PC-3 (cell line): ENCODE measurements around the gene CYP1B1.

Experiments used
- EZH2 ChIP-seq: fragments of 300-600 bp; sonication (generic); IDR thresholded peaks from one replicate; pipeline ENCODE4 v1.6.1; 2017; ENCODE audit warnings: antibody characterized with exemption, mild to moderate bottlenecking, low read length; ENCODE audit not compliant: unreplicated experiment
- EZH2phosphoT487 ChIP-seq: fragments of 300-600 bp; sonication (generic); IDR thresholded peaks from 2 replicates; pipeline ENCODE4 v1.6.1; 2018; ENCODE audit warnings: mild to moderate bottlenecking, antibody characterized with exemption, low read length, borderline replicate concordance
- TF ChIP-seq, protein P1 (sequence below): fragments of 300-600 bp; sonication (generic); conservative IDR thresholded peaks from 2 replicates; pipeline ENCODE4 v1.5.1; 2017; ENCODE audit warnings: antibody characterized with exemption, low read depth, mild to moderate bottlenecking, low read length

GRCh38 chr2:38064801-38065501 is 11.0 kb downstream of the CYP1B1 start:
- TF ChIP-seq, protein P1, sequence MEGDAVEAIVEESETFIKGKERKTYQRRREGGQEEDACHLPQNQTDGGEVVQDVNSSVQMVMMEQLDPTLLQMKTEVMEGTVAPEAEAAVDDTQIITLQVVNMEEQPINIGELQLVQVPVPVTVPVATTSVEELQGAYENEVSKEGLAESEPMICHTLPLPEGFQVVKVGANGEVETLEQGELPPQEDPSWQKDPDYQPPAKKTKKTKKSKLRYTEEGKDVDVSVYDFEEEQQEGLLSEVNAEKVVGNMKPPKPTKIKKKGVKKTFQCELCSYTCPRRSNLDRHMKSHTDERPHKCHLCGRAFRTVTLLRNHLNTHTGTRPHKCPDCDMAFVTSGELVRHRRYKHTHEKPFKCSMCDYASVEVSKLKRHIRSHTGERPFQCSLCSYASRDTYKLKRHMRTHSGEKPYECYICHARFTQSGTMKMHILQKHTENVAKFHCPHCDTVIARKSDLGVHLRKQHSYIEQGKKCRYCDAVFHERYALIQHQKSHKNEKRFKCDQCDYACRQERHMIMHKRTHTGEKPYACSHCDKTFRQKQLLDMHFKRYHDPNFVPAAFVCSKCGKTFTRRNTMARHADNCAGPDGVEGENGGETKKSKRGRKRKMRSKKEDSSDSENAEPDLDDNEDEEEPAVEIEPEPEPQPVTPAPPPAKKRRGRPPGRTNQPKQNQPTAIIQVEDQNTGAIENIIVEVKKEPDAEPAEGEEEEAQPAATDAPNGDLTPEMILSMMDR: no peak
- TF ChIP-seq EZH2 (no peak), EZH2phosphoT487 (no peak)
